GM10847 (cell line): ENCODE results near the gene DLL1.

Experiments
- POLR2A ChIP-seq: IDR thresholded peaks from 2 replicates; pipeline ENCODE4 v1.6.1; 2011; ENCODE audit not compliant: insufficient read length; ENCODE audit errors: extremely low read depth

Gene DLL1

GRCh38 chr6:170290296-170291128 lies at the start of gene DLL1:
TSS of gene DLL1 (minus strand) at chr6:170291078. CDS start at chr6:170290139, 939 bp downstream.
- TF ChIP-seq POLR2A, result peak; percentile 52

GRCh38 chr6:170329321-170329720 lies 38.4 kb upstream of the DLL1 start:
- no peak for TF ChIP-seq POLR2A

- no peak for TF ChIP-seq POLR2A
Measured at GRCh38 chr6:170317718-170318117, 26.8 kb upstream of the DLL1 start.

GRCh38 chr6:170317076-170317475 lies 26.2 kb upstream of the DLL1 start:
- TF ChIP-seq POLR2A, result no peak

- no peak for TF ChIP-seq POLR2A
Measured at GRCh38 chr6:170316071-170316470, 25.2 kb upstream of the DLL1 start.

- TF ChIP-seq POLR2A, result no peak
Measured at GRCh38 chr6:170314983-170315382, 24.1 kb upstream of the DLL1 start.

- no peak for TF ChIP-seq POLR2A
Measured at GRCh38 chr6:170313716-170314295, 22.9 kb upstream of the DLL1 start.

- no peak for TF ChIP-seq POLR2A
Measured at GRCh38 chr6:170312876-170313275, 22.0 kb upstream of the DLL1 start.

- TF ChIP-seq POLR2A, result no peak
Measured at GRCh38 chr6:170311696-170312095, 20.8 kb upstream of the DLL1 start.

GRCh38 chr6:170308761-170309160 lies 17.9 kb upstream of the DLL1 start:
- no peak for TF ChIP-seq POLR2A

GRCh38 chr6:170307080-170307545 lies 16.2 kb upstream of the DLL1 start:
- TF ChIP-seq POLR2A, result no peak

- peak; percentile 97 for TF ChIP-seq POLR2A
Measured at GRCh38 chr6:170306324-170307079, 15.6 kb upstream of the DLL1 start, which contains the start of gene FAM120B. TSS of gene FAM120B (plus strand) at chr6:170306758. CDS start at chr6:170317391, 10,633 bp downstream.

GRCh38 chr6:170305805-170306323 lies 15.0 kb upstream of the DLL1 start:
- TF ChIP-seq POLR2A, result no peak

GRCh38 chr6:170301184-170301583 lies 10.3 kb upstream of the DLL1 start:
- no peak for TF ChIP-seq POLR2A

- no peak for TF ChIP-seq POLR2A
Measured at GRCh38 chr6:170298688-170299087, 7.8 kb upstream of the DLL1 start.

GRCh38 chr6:170297576-170298330 lies 6.9 kb upstream of the DLL1 start:
- no peak for TF ChIP-seq POLR2A
